Measurements from ENCODE around the gene IQGAP1.

Gene IQGAP1

GRCh38 chr15:90459368-90459767 lies 71.3 kb downstream of the IQGAP1 start:
- no peak for ATAC-seq (ENCODE audit: low read depth)
- peaks cover 94% of the 10 kb centered on the region for H3K36me3 ChIP-seq (ENCODE audit: low read depth)
- TF ChIP-seq CTCF (IDR thresholded peaks at IDR 0.05; ENCODE audit: poor library complexity, severe bottlenecking) = no peak

GRCh38 chr15:90460142-90460824 lies 72.2 kb downstream of the IQGAP1 start:
- no peak overlapping the region for H3K4me3 ChIP-seq (ENCODE audit: severe bottlenecking)
- no peak overlapping the region for H3K27ac ChIP-seq (ENCODE audit: poor library complexity, severe bottlenecking)
- peaks cover 94% of the 10 kb centered on the region for H3K36me3 ChIP-seq (ENCODE audit: low read depth)
- H3K4me1 ChIP-seq (ENCODE audit: insufficient read depth, poor library complexity, severe bottlenecking) = peaks cover 4% of the 10 kb centered on the region
- H3K9me3 ChIP-seq (ENCODE audit: severe bottlenecking) = no peaks in the 10 kb centered on the region
- no peak for DNase-seq (ENCODE audit: low spot score)
- no peaks in the 10 kb centered on the region for H3K27me3 ChIP-seq (ENCODE audit: insufficient read depth, poor library complexity, severe bottlenecking)
- no peak for TF ChIP-seq CTCF (IDR thresholded peaks at IDR 0.05; ENCODE audit: poor library complexity, severe bottlenecking)
- ATAC-seq (ENCODE audit: low read depth) = no peak

More at GRCh38 chr15:90459368-90459767, 71.3 kb downstream of the IQGAP1 start:
- Histone ChIP-seq H3K9me3 (ENCODE audit: severe bottlenecking) (no peaks in the 10 kb centered on the region), H3K27ac (ENCODE audit: poor library complexity, severe bottlenecking) (no peak overlapping the region), H3K4me3 (ENCODE audit: severe bottlenecking) (no peak overlapping the region), H3K4me1 (ENCODE audit: insufficient read depth, poor library complexity, severe bottlenecking) (no peaks in the 10 kb centered on the region), H3K27me3 (ENCODE audit: insufficient read depth, poor library complexity, severe bottlenecking) (no peaks in the 10 kb centered on the region)
- no peak for DNase-seq (ENCODE audit: low spot score)

- DNase-seq (ENCODE audit: low spot score) (no peak), ATAC-seq (ENCODE audit: low read depth) (peak; percentile 44)
- Histone ChIP-seq H3K27me3 (ENCODE audit: insufficient read depth, poor library complexity, severe bottlenecking) (no peaks in the 10 kb centered on the region), H3K9me3 (ENCODE audit: severe bottlenecking) (no peaks in the 10 kb centered on the region), H3K4me1 (ENCODE audit: insufficient read depth, poor library complexity, severe bottlenecking) (peaks cover 9% of the 10 kb centered on the region), H3K36me3 (ENCODE audit: low read depth) (peaks cover 94% of the 10 kb centered on the region), H3K4me3 (ENCODE audit: severe bottlenecking) (no peak overlapping the region), H3K27ac (ENCODE audit: poor library complexity, severe bottlenecking) (no peak overlapping the region)
- TF ChIP-seq CTCF (IDR thresholded peaks at IDR 0.05; ENCODE audit: poor library complexity, severe bottlenecking) = no peak
Measured at GRCh38 chr15:90463381-90463780, 75.3 kb downstream of the IQGAP1 start.

DNA sequence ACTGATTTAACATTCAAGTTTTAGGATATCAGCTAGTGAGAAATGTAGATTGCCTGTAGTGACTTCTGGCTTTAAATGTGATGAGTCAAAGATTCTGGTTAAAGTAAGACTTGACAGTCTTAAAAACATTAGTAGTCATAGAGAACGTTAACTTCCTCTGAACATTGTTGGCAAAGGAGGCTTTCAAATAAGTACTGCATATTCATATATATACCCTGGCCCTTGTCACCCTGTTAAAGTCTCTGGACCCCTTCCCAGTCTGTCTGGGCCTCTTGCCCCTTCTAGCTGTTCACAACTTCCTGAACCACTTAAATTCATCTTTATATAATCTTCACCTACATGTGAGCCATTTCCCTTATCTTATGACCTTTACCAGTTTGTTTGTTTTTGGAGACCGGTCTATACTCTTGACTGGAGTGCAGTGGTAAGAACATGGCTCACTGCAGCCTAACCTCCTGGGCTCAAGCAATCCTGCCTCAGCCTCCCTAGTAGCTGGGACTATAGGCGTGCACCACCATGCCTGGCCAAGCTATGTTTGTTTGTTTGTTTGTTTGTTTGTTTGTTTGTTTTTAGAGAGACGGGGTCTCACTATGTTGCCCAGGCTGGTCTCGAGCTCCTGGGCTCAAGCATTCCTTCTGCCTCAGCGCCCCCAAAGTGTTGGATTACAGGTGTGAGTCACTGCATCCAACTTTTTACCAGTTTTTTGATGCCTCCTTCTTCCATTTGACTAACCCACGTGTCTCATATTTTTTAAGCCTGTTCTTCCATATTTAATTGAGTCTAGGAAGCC lies 77.3 kb downstream of the IQGAP1 start:
- Histone ChIP-seq H3K9me3 (ENCODE audit: severe bottlenecking) (no peaks in the 10 kb centered on the region), H3K36me3 (ENCODE audit: low read depth) (peaks cover 94% of the 10 kb centered on the region), H3K27me3 (ENCODE audit: insufficient read depth, poor library complexity, severe bottlenecking) (no peaks in the 10 kb centered on the region), H3K4me3 (ENCODE audit: severe bottlenecking) (no peak overlapping the region), H3K27ac (ENCODE audit: poor library complexity, severe bottlenecking) (no peak overlapping the region), H3K4me1 (ENCODE audit: insufficient read depth, poor library complexity, severe bottlenecking) (peaks cover 9% of the 10 kb centered on the region)
- TF ChIP-seq CTCF (IDR thresholded peaks at IDR 0.05; ENCODE audit: poor library complexity, severe bottlenecking) = no peak
- ATAC-seq (ENCODE audit: low read depth) (no peak), DNase-seq (ENCODE audit: low spot score) (no peak)

All from RWPE2 (cell line).